KG1 (cell line): ENCODE data around the gene DYNLT2B.
"Not testable (repeated sequence)": the region's sequence is repeated elsewhere in the genome, so short reads cannot be mapped to it uniquely, and the experiment has no call there.

Experiments used
- DNase-seq: peaks from one replicate; lab custom pipeline; 2025; lab: John Stamatoyannopoulos, UW

The DYNLT2B gene

GRCh38 chr3:196323691-196324090, 5.7 kb upstream of the DYNLT2B start:
- DNase-seq: no peak

DNA sequence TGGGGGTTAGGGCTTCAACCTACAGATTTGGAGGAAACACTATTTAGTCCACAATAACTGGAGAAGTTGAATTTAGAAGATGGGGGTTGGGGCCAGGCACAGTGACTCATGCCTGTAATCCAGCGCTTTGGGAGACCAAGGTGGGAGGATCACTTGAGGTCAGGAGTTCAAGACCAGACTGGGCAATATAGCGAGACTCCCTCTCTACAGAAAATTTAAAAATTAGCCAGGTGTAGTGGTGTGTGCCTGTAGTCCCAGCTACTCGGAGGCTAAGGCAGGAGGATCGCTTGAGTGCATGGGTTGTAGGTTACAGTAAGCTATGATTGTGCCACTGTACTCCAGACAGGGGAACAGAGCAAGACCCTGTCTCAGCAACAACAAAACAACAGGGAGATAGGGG, 5.0 kb upstream of the DYNLT2B start:
- DNase-seq: no peak

DNA sequence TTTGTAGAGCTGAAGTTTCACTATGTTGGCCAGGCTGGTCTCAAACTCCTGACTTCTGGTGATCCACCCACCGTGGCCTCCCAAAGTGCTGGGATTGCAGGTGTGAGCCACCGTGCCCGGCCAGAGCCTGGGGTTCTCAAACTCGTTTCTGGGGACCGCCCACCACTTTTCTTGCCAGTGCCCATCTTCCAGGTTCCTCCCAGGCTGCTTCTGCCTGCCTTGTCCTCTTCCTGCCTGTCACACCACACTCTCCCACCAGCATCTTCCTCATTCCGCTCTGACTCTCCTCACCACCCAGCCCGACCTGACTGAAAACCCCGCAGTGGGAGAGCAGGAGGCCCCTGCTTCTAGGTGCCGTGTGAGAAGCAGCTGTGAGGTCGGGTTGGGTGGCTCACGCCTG, 3.1 kb upstream of the DYNLT2B start:
- no peak for DNase-seq

DNA sequence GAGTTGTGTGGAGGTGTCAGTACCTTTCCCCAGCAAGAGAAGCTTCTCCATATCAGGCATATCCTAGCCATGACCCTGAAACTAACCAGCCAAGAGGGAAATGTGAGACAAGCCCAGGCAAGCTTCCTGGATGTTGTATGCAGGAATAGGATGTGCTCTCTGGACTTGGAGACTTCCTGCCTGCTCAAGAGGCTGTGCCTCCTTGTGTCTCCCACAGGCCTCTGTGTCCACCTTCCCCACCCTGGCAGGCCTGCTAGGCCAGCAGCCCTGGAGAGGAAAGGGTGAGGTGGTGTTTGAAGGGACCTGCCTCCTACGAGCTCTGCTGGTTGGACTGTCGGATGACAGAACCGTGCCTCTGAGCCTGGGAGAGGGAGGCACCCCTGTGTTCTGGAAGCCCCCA, 2.1 kb upstream of the DYNLT2B start:
- no peak for DNase-seq

GRCh38 chr3:196316799-196317686, 997 bp downstream of the DYNLT2B start:
- not testable (repeated sequence) for DNase-seq

- no peak for DNase-seq
Measured at GRCh38 chr3:196315821-196316220, 2.2 kb downstream of the DYNLT2B start.

DNA sequence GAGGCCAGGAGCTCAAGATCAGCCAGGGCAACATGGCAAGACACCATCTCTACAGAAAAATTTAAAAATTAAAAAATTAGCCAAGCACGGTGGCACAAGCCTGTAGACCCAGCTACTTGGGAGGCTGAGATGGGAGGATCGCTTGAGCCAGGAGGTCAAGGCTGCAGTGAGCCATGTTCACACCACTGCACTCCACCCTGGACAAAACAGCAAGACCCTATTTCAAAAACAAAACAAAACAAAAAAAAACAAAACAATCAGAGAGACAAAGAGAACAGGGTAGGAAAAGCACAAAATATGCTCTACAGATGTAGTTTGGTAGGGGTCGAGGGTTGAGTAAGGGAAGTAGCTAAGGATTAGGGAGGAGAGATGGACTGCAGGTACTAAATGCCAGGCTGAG, 3.4 kb downstream of the DYNLT2B start:
- no peak for DNase-seq

- DNase-seq: not testable (repeated sequence)
Measured at GRCh38 chr3:196314086-196314485, 4.0 kb downstream of the DYNLT2B start.

DNA sequence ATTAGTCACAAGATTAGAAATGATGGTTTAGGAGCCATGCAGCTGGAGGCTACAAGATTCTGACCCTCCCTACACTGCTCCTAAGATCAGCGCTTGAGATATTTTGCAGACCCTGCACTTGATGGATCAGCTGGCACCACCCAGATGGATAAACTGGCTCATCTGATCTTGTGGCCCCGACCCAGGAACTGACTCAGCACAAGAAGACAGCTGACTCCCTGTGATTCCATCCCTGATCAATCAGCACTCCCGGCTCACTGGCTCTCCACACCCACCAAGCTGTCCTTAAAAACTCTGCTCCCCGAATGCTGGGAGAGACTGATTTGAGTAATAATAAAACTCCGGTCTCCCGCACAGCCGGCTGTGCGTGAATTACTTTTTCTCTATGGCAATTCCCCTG, 15.1 kb downstream of the DYNLT2B start:
- DNase-seq: not testable (repeated sequence)

GRCh38 chr3:196302551-196302950, 15.5 kb downstream of the DYNLT2B start:
- DNase-seq: not testable (repeated sequence)

DNA sequence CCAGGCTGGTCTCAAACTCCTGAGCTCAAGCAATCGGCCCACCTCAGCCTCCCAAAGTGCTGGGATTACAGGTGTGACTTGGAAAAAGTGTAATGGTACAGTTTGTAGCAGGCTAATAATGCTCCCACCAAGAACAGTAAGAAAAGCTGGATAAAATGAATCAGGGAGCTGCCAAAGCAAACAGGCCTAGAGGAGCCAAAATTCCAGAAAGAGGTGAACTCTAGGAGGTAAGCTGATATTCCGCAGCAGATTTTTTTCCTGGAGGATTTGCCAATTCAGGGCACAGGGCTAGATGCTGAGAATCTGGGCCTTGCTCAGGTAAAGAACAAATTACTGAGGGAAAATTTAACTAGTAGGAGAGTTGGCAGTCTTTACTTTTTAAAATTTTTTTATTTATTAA, 19.5 kb downstream of the DYNLT2B start:
- no peak for DNase-seq

DNA sequence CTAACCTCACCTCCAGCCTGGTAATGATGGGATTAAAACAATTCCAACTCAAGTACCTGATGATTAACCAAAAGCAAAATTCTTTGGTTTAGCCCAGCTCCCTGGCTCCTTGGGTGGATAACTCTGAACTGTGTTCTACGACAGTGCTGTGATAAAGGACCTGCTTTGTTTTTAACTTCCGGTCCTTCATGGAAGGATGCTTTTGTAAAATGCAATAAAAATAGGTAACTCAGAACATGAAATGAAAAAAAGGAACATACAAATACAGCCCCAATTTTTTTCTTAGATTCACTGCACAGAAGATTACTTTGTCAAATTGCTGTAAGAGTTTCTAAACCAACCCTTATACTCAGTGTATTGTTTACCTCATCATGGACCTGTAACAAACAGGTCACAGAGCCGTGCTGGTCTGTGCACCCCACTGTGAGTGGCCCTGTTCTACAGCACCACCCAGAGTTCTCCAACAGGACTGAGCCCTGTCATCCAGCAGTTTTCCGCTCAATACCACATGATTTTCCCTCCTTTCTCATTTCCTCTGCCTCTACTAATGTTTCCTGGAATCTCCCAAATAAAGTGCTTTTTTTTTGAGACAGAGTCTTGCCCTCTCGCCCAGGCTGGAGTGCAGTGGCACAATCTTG, 25.6 kb downstream of the DYNLT2B start:
- no peak for DNase-seq

- DNase-seq: no peak
Measured at GRCh38 chr3:196288141-196288460, 29.9 kb downstream of the DYNLT2B start.

- DNase-seq: peak; percentile 92
Measured at GRCh38 chr3:196287440-196288140, 30.4 kb downstream of the DYNLT2B start, which contains the start of gene PCYT1A. TSS of gene PCYT1A (minus strand) at chr3:196287726. CDS start at chr3:196270531, 17,195 bp downstream.

GRCh38 chr3:196287090-196287439, 31.0 kb downstream of the DYNLT2B start:
- peak; percentile 88 for DNase-seq

DNA sequence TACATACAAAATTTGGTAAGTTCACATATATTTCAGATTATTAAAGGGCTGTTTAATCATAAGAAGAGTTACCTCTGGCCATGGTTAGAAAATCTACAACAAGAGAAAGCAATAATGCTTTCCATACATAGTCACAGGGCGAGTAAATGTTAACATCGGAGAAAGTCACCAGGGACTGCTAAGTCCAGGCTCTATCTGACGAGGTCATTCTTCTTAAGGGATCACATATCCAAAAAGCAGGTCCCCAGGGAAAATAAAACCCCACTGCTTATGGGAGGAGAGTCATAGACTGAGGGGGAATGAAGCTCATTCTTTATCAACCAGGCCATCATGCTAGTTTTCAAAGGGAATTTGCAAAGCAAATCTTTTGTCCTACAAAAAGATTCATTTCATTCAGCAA, 33.6 kb downstream of the DYNLT2B start:
- DNase-seq: no peak

GRCh38 chr3:196281962-196282361, 36.1 kb downstream of the DYNLT2B start:
- no peak for DNase-seq

DNA sequence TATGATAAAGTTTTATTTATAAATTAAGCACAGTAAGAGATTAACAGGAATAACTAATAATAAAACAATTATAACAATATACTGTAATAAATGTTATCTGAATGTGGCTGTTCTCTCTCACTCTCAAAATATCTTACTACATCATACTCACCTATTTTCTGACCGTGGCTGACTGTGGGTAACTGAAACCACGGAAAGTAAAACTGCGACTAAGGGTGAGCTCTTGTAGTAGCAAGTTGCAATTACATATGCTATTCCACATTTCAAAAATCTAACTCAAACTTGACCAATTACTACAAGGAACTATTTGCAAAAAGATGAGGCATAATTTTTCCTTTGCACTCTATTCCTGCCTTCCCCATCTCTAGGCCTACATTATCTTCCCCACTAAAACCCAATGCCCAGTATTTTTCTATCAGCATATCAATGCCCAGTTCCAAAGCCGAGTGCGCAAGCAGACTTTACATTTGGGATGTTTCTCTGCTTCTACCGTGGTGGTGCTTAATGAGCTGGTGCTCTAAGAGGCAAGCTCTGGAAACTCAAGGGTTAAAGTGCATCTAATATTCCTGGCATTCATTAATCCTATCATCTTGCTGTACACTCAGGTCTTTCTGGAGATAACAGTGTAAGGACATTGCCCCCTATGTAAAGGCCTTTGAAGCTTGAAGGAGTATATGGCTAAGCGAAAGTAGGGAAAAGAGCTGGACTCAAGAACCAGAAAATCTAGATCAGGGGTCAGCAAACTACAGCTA, 37.2 kb downstream of the DYNLT2B start:
- no peak for DNase-seq

DNA sequence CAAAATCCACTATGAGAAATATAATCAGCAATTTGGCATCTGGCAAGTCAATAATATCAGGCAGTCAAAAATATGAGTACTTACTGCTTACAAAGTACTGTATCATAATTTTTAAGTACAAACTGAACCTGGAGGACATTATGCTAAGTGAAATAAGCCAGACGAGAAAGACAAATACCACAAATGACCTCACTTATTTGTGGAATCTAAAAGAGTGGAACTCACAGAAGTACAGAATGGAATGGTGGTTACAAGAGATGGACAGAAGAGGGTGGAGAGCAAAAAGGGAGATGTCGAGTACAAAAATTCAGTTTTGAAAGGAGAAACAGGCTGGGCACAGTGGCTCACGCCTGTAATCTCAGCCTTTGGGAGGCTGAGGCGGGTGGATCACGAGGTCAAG, 42.9 kb downstream of the DYNLT2B start:
- no peak for DNase-seq

DNA sequence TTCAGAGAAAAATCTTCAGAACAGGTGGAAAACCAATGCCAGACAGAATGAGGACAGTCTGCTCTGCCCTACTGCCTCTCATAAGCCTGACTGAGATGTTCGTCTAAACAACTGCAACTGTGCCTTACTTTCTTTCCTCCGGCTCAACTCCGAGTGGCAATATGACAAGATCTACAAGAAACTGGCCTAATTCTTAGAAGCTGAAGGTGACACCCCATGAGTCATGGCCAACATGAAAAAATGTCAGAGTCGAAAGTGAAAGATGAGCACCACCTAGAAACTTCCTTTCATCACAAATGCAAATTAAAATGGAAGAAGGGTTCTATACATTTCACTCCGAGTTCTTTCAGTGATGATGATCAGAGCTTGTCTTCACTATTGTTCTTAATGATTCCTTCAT, 43.5 kb downstream of the DYNLT2B start:
- DNase-seq: no peak

- DNase-seq: no peak
Measured at GRCh38 chr3:196273655-196274054, 44.4 kb downstream of the DYNLT2B start.

DNA sequence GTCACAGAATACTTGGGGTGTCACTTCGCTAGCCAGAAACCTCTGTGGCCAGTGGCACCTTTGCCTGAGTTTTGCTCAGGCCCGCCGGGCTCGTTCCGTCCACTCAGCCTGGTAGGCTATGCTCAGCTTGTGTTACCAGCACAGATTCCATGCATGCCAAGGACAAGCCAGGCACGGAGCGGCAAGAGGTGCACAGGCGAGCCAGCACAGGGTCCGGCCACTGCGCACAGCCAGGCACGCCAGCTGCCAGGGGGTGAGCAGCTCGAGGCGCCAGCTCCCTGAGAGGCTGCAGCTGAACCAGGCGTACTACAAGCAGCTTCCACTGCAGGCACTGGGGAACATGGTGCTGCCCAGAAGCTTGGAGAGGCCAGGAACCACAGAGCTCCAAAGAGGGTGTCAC, 45.2 kb downstream of the DYNLT2B start:
- DNase-seq: no peak
